Measurements from ENCODE around the gene DOK1.
A peak's percentile ranks its signal among the peaks of the same experiment; 100 is the strongest.

DOK1 gene

GRCh38 chr2:74553892-74554819, at the start of gene DOK1, which contains the start of gene LOXL3:
Gene DOK1 (plus strand): TSS chr2:74554720. CDS start chr2:74554755, 35 bp downstream.
Gene LOXL3 (minus strand): TSS chr2:74553942. CDS start chr2:74552634, 1,308 bp downstream.
- TF ChIP-seq, protein P1, sequence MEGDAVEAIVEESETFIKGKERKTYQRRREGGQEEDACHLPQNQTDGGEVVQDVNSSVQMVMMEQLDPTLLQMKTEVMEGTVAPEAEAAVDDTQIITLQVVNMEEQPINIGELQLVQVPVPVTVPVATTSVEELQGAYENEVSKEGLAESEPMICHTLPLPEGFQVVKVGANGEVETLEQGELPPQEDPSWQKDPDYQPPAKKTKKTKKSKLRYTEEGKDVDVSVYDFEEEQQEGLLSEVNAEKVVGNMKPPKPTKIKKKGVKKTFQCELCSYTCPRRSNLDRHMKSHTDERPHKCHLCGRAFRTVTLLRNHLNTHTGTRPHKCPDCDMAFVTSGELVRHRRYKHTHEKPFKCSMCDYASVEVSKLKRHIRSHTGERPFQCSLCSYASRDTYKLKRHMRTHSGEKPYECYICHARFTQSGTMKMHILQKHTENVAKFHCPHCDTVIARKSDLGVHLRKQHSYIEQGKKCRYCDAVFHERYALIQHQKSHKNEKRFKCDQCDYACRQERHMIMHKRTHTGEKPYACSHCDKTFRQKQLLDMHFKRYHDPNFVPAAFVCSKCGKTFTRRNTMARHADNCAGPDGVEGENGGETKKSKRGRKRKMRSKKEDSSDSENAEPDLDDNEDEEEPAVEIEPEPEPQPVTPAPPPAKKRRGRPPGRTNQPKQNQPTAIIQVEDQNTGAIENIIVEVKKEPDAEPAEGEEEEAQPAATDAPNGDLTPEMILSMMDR (IDR thresholded peaks at IDR 0.05; ENCODE audit: insufficient read depth, missing control alignments), result no peak
- FAIRE-seq, result no peak
- peak; percentile 91 for DNase-seq (ENCODE audit: insufficient read length, low spot score)

GRCh38 chr2:74505448-74506246, 48.9 kb upstream of the DOK1 start:
- DNase-seq (ENCODE audit: insufficient read length, low spot score), result no peak
- TF ChIP-seq, protein P1 (IDR thresholded peaks at IDR 0.05; ENCODE audit: insufficient read depth, missing control alignments), result no peak
- no peak for FAIRE-seq

GRCh38 chr2:74507145-74507925, 47.2 kb upstream of the DOK1 start, which contains the start of gene PCGF1:
Gene PCGF1 (minus strand): TSS chr2:74507695. CDS start chr2:74507668, 27 bp downstream.
- FAIRE-seq (no peak), DNase-seq (ENCODE audit: insufficient read length, low spot score) (peak; percentile 93)
- TF ChIP-seq, protein P1 (IDR thresholded peaks at IDR 0.05; ENCODE audit: insufficient read depth, missing control alignments), result peak; percentile 58

GRCh38 chr2:74507926-74508520, 46.5 kb upstream of the DOK1 start:
- FAIRE-seq (no peak), DNase-seq (ENCODE audit: insufficient read length, low spot score) (no peak)
- TF ChIP-seq, protein P1 (IDR thresholded peaks at IDR 0.05; ENCODE audit: insufficient read depth, missing control alignments), result no peak

DNA sequence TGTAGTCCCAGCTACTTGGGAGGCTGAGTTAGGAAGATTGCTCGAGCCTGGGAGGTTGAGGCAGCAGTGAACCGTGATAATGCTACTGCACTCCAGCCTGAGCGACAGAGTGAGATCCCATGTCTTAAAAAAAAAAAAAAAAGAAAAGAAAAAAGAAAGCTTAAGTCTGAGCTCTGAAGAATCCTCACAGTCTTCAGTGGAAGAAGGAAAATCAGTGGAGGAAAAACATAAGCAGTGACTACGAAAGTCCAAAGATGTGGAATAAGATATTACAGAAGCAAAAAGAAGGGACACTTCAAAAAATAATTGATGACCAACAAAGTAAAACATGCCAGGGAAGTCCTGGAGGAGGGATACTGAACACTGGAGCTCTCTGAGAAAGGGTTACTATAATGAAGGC, 44.2 kb upstream of the DOK1 start:
- FAIRE-seq, result no peak
- TF ChIP-seq, protein P1 (IDR thresholded peaks at IDR 0.05; ENCODE audit: insufficient read depth, missing control alignments), result no peak
- DNase-seq (ENCODE audit: insufficient read length, low spot score), result no peak
